ENCODE results near the gene TMEM140.
"Not testable (repeated sequence)": the region's sequence is repeated elsewhere in the genome, so short reads cannot be mapped to it uniquely, and the experiment has no call there.

The TMEM140 gene

DNA sequence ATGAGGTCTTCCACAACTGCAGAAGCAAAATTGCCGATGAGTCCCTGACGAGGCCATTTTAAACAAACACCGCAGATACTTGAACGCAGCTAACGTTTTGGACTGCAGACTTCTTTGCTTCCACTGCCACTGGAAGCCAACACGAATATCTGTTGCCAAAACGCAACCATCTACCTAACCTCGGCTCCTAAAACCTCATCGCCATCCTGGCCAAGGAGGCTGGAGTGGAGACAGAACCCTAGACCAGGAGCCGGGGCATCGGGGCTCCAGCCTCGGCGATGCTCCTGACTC is 63.0 kb downstream of the TMEM140 start:
- H3K27ac ChIP-seq (ENCODE audit: poor library complexity, severe bottlenecking): no peak overlapping the region
- peak; percentile 6 for ATAC-seq (ENCODE audit: low read depth)
- H3K4me3 ChIP-seq (ENCODE audit: severe bottlenecking): peak overlapping the region; percentile 93

DNA sequence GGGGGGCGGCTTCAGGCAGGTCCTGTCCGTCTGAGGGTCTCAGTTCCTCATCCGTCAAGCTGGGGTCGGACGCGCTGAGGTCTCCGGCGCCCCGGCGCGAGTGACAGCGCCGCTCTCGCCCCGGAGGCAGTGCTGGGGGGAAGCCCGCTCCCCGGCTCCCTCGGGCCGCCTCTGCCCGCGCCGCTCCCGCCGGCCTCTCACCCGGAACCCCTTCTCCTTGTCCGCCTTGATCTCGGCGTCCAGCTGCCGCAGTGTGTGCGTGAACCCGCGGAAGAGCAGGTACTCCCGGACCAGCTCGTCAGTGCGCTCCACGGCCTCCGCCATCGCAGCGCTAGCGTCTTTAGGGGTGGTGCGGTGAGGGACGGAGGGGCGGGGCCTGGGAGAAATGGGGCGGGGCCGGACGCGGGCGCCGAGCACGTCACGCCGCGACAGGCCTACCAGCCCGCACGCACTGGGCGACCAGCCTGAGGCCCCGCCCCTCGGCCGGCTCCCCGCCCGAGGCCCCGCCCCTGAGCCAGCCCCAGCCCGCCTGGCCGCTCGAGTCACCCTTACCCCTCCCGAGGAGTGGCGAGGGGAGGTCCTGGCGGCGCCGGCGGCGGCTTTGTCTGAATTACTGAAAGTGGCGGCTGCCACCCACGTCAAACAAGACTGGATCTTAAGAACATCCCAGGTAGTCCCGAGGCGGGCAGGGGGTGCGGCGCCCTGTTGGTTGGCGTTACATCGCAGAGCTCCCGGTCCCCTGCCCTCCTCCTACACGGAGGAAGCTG is 63.5 kb downstream of the TMEM140 start, which contains the start of gene WDR91:
Gene WDR91 (minus strand): TSS at position 348 of the 767 bp plus-strand sequence. CDS start 24 bp downstream, at position 324.
- peak; percentile 92 for ATAC-seq (ENCODE audit: low read depth)
- no peaks in the 10 kb centered on the region for H3K27me3 ChIP-seq (ENCODE audit: insufficient read depth, poor library complexity, severe bottlenecking)
- TF ChIP-seq, protein P1, sequence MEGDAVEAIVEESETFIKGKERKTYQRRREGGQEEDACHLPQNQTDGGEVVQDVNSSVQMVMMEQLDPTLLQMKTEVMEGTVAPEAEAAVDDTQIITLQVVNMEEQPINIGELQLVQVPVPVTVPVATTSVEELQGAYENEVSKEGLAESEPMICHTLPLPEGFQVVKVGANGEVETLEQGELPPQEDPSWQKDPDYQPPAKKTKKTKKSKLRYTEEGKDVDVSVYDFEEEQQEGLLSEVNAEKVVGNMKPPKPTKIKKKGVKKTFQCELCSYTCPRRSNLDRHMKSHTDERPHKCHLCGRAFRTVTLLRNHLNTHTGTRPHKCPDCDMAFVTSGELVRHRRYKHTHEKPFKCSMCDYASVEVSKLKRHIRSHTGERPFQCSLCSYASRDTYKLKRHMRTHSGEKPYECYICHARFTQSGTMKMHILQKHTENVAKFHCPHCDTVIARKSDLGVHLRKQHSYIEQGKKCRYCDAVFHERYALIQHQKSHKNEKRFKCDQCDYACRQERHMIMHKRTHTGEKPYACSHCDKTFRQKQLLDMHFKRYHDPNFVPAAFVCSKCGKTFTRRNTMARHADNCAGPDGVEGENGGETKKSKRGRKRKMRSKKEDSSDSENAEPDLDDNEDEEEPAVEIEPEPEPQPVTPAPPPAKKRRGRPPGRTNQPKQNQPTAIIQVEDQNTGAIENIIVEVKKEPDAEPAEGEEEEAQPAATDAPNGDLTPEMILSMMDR (IDR thresholded peaks at IDR 0.05; ENCODE audit: poor library complexity, severe bottlenecking): no peak
- peak within 1 kb of the TSS; percentile 93 for H3K4me3 ChIP-seq (ENCODE audit: severe bottlenecking)
- H3K4me1 ChIP-seq (ENCODE audit: insufficient read depth, poor library complexity, severe bottlenecking): no peaks in the 10 kb centered on the region
- H3K9me3 ChIP-seq (ENCODE audit: severe bottlenecking): no peaks in the 10 kb centered on the region
- H3K36me3 ChIP-seq (ENCODE audit: low read depth): peaks cover 4% of the 10 kb centered on the region; the same call in 1 of the 2 replicates
- DNase-seq (ENCODE audit: low spot score): peak; percentile 90
- peak within 1 kb of the TSS; percentile 22 for H3K27ac ChIP-seq (ENCODE audit: poor library complexity, severe bottlenecking)

More for the DNA sequence above, 63.0 kb downstream of the TMEM140 start:
- H3K36me3 ChIP-seq (ENCODE audit: low read depth): peaks cover 5% of the 10 kb centered on the region; the same call in 1 of the 2 replicates
- no peak for DNase-seq (ENCODE audit: low spot score)
- no peaks in the 10 kb centered on the region for H3K27me3 ChIP-seq (ENCODE audit: insufficient read depth, poor library complexity, severe bottlenecking)
- no peaks in the 10 kb centered on the region for H3K9me3 ChIP-seq (ENCODE audit: severe bottlenecking)
- TF ChIP-seq, protein P1 (IDR thresholded peaks at IDR 0.05; ENCODE audit: poor library complexity, severe bottlenecking): no peak
- H3K4me1 ChIP-seq (ENCODE audit: insufficient read depth, poor library complexity, severe bottlenecking): no peaks in the 10 kb centered on the region

DNA sequence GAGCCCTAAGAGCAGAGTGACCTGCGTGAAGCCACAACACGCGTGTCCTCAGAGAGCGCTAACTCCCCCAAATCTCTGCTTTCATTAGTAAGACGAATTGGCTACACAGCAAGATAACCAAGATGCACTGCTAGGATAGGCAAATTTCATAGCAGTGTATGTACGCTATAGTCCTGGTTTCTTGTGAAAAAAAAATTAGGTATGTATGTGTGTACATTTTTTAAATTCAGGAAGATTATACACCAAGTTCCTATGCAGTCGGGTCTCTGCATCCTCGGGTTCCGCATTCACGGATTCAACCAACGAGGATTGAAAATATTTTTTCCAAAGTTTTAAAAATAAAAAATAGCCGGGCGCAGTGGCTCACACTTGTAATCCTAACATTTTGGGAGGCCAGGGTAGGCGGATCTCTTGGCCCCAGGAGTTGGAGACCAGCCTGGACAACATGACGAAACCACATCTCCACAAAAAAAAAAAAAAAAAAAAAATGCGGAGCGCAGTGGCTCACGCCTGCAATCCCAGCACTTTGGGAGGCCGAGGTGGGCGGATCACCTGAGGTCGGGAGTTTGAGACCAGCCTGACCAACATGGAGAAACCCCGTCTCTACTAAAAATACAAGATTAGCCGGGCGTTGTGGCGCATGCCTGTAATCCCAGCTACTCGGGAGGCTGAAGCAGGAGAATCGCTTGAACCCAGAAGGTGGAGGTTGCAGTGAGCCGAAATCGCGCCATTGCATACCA is 64.2 kb downstream of the TMEM140 start:
- DNase-seq (ENCODE audit: low spot score); H3K4me1 ChIP-seq (ENCODE audit: insufficient read depth, poor library complexity, severe bottlenecking); H3K27me3 ChIP-seq (ENCODE audit: insufficient read depth, poor library complexity, severe bottlenecking); ATAC-seq (ENCODE audit: low read depth); H3K9me3 ChIP-seq (ENCODE audit: severe bottlenecking); H3K36me3 ChIP-seq (ENCODE audit: low read depth): not testable (repeated sequence)
- peak overlapping the region; percentile 93 for H3K4me3 ChIP-seq (ENCODE audit: severe bottlenecking)
- peak overlapping the region; percentile 22 for H3K27ac ChIP-seq (ENCODE audit: poor library complexity, severe bottlenecking)

DNA sequence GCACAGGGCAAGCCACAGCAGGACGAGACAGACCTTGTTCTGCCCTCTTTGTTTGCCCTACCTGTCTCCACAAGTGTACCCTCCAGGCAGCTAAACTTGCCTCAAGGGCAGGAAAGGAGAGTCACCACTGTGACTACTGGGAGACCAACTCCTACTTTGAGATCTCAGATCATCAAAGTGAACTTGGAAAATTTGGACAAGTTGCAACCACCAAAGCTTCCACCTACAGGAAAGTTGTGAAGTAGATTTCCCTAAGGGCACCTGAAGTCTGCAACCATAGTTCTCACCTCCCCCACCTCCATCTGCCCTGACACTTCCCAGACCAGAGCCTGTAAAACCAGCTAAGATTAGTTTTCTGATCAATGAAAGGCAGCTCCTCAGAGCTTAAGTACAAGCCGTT is 66.0 kb downstream of the TMEM140 start:
- Histone ChIP-seq H3K27ac (ENCODE audit: poor library complexity, severe bottlenecking) (peak overlapping the region; percentile 14), H3K4me3 (ENCODE audit: severe bottlenecking) (no peak overlapping the region), H3K9me3 (ENCODE audit: severe bottlenecking) (no peaks in the 10 kb centered on the region), H3K4me1 (ENCODE audit: insufficient read depth, poor library complexity, severe bottlenecking) (no peaks in the 10 kb centered on the region), H3K27me3 (ENCODE audit: insufficient read depth, poor library complexity, severe bottlenecking) (no peaks in the 10 kb centered on the region), H3K36me3 (ENCODE audit: low read depth) (no peaks in the 10 kb centered on the region)
- TF ChIP-seq, protein P1 (IDR thresholded peaks at IDR 0.05; ENCODE audit: poor library complexity, severe bottlenecking): no peak
- ATAC-seq (ENCODE audit: low read depth) (no peak), DNase-seq (ENCODE audit: low spot score) (no peak)

DNA sequence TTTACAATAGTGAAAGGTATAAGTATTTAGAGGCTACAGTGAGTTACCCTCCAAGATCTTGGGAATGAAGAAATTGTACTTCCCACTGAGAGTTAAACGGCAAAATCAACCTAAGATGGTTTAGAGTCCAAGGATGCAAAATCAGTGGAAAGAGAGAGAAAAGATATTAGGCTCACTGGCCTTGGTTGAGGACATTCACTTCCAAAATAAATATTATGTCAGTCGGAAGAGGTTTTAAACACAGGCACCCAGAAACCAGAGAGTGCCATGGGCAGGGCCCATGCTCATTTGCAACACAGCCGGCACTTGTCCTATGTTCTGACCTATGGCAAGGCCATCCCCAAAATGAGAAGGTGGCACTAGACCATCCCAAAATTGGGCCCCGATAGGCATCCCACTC is 67.3 kb downstream of the TMEM140 start:
- no peak for ATAC-seq (ENCODE audit: low read depth)
- H3K36me3 ChIP-seq (ENCODE audit: low read depth): no peaks in the 10 kb centered on the region
- TF ChIP-seq, protein P1 (IDR thresholded peaks at IDR 0.05; ENCODE audit: poor library complexity, severe bottlenecking): no peak
- no peak overlapping the region for H3K4me3 ChIP-seq (ENCODE audit: severe bottlenecking)
- H3K9me3 ChIP-seq (ENCODE audit: severe bottlenecking): no peaks in the 10 kb centered on the region
- no peak overlapping the region for H3K27ac ChIP-seq (ENCODE audit: poor library complexity, severe bottlenecking)
- H3K27me3 ChIP-seq (ENCODE audit: insufficient read depth, poor library complexity, severe bottlenecking): no peaks in the 10 kb centered on the region
- no peaks in the 10 kb centered on the region for H3K4me1 ChIP-seq (ENCODE audit: insufficient read depth, poor library complexity, severe bottlenecking)
- DNase-seq (ENCODE audit: low spot score): no peak
